OCI-LY1 (cell line): ENCODE results near the gene DEPDC7.

Source experiments
- EZH2 ChIP-seq: fragments of 200-600 bp; sonication (generic), shearing (Covaris generic); IDR thresholded peaks from 2 replicates; pipeline ENCODE4 v1.8.0; 2017; ENCODE audit warnings: borderline replicate concordance, mixed run types, mild to moderate bottlenecking, antibody characterized with exemption, low read length, moderate library complexity, mixed read lengths
- TF ChIP-seq, protein P1 (sequence below): fragments of 200-600 bp; sonication (generic), shearing (Covaris generic); IDR thresholded peaks from 2 replicates; pipeline ENCODE4 v1.5.1; 2017; ENCODE audit warnings: mild to moderate bottlenecking, antibody characterized with exemption, low read length, moderate library complexity, mixed read lengths

DNA sequence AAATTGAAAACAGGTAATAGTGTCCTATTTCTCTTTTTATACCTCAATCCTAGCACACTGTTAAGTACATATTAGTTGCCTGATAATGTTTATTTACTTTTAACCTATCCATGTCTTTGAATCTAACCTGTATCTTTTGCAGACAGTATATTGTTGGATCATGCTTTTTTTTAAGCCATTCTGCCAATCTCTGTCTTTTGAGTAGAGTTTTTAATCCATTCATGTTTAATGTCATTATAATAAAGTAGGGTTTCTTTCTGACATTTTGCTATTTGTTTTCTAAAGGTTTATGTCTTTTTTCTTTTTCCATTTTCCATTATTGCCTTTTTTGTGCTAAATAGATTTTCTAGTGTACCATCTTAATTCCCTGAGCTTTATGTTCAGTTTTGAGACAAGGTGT is 23.8 kb upstream of the DEPDC7 start:
- TF ChIP-seq, protein P1, sequence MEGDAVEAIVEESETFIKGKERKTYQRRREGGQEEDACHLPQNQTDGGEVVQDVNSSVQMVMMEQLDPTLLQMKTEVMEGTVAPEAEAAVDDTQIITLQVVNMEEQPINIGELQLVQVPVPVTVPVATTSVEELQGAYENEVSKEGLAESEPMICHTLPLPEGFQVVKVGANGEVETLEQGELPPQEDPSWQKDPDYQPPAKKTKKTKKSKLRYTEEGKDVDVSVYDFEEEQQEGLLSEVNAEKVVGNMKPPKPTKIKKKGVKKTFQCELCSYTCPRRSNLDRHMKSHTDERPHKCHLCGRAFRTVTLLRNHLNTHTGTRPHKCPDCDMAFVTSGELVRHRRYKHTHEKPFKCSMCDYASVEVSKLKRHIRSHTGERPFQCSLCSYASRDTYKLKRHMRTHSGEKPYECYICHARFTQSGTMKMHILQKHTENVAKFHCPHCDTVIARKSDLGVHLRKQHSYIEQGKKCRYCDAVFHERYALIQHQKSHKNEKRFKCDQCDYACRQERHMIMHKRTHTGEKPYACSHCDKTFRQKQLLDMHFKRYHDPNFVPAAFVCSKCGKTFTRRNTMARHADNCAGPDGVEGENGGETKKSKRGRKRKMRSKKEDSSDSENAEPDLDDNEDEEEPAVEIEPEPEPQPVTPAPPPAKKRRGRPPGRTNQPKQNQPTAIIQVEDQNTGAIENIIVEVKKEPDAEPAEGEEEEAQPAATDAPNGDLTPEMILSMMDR: no peak
- TF ChIP-seq EZH2: no peak
